OCI-LY3 (cell line): ENCODE measurements around the gene RTN4R.
"Not testable (repeated sequence)": the region's sequence is repeated elsewhere in the genome, so short reads cannot be mapped to it uniquely, and the experiment has no call there.

Source experiments
- CTCF ChIP-seq: fragments of 200-600, 300-600 bp; sonication (generic); IDR thresholded peaks from 2 replicates; pipeline ENCODE4 v1.5.1; 2014; ENCODE audit warnings: antibody characterized with exemption, low read length, low read depth
- EZH2phosphoT487 ChIP-seq: fragments of 200-600 bp; shearing (Covaris generic); IDR thresholded peaks from 2 replicates; pipeline ENCODE4 v1.6.1; 2018; ENCODE audit warnings: antibody characterized with exemption, mixed run types, low read depth

GRCh38 chr22:20263404-20264281 lies 4.5 kb downstream of the RTN4R start:
- not testable (repeated sequence) for TF ChIP-seq CTCF, EZH2phosphoT487
